Bone marrow (tissue), 2 donors: ENCODE results near the gene STK33.

Experiments
- DNase-seq, 2 donors: peaks; one replicate each; lab custom pipeline; 2025; lab: John Stamatoyannopoulos, UW

STK33 gene

DNA sequence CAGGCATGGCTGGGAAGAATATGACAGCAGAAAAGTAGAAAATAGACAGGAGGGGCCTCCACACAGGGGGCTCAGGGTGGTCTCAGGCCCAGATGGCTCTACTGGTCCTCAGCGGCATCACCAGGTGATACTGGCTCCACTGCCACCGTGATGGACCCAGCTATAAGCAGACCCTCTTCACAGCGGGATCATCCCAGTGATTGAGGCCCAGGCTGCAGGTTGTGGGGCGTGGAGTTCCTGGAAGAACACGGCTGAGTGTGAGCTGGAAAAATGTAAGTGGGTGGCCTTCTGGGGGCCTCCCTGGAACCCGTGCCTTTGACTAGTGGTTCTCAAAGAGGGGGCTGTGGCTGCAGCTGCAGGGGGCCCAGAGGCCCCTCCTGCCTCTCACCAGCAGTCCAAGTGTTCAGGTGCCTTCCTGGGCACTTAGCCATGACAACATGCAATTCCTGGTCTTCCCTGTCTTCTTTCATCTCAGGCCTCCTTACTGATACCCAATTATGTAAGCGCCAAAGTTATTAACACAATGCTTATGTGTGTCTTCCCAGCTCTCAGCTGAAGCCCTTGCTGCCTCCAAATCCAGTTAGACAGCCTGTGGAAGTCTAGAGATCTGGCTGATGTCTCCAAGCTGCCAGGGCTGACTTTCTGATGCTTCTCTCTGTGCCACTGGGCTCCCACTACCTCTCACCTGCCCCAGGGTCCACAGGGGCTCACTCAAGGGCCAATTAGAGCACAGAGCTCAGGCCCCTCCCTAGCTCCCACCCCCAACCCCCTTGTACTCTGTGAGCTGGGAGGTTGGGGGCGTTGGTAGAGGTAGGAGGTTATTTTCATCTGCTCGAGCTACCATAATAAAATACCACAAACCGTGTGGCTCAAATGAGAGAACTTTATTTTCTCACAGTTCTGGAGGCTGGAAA is 220.3 kb downstream of the STK33 start:
- DNase-seq, result no peak

DNA sequence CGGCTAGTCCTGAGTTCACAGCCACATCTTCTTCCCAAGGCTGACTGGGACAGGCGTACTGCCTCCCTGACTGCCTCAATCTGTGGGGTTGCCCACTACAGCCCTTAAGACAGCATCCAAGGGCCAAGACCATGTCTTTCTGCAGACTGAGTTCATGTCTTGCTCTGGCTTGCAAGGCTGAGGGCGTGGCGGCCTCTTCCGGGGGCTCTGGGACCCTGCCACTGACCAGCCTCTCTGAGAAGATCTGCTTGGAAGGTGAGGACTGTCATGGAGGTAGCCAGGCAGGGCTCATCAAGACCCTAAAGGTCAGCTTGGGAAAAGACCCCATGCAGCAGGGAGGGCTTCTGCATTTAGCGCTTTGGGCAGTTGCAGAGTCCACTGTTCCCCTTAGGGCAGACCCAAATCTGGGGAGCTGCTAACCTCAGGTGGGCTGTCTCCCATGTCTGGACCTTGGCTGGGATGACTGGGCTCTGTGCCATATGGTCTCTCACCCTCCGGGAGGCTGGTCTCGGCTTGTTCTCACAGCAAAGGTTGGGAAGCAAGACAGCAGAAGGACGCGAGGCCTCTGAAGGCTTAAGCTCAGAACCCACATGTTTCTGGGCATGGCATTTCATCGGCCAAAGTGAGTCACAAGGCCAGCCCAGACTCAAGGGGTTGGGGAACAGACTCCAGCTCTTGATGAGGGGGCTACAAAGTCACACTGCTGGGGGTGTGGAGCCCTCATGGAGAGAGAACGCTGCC is 221.2 kb downstream of the STK33 start:
- DNase-seq, result no peak

DNA sequence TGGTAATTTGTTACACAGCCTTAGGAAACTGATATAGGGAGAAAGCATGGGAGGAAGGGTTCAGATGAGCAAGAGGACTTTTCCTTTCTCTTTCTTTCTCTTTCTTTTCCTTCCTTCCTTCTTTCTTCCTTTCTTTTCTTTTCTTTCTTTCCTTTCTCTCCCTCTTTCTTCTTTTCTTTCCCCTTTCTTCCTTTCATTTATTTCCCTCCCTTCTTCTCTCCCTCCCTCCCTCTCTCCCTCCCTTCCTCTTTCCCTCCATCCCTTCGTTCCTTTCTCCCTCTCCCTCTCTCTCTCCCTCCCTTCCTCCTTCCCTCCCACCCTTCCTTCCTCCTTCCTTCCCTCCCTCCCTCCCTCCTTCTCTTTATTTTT is 222.5 kb downstream of the STK33 start:
- no peak for DNase-seq

DNA sequence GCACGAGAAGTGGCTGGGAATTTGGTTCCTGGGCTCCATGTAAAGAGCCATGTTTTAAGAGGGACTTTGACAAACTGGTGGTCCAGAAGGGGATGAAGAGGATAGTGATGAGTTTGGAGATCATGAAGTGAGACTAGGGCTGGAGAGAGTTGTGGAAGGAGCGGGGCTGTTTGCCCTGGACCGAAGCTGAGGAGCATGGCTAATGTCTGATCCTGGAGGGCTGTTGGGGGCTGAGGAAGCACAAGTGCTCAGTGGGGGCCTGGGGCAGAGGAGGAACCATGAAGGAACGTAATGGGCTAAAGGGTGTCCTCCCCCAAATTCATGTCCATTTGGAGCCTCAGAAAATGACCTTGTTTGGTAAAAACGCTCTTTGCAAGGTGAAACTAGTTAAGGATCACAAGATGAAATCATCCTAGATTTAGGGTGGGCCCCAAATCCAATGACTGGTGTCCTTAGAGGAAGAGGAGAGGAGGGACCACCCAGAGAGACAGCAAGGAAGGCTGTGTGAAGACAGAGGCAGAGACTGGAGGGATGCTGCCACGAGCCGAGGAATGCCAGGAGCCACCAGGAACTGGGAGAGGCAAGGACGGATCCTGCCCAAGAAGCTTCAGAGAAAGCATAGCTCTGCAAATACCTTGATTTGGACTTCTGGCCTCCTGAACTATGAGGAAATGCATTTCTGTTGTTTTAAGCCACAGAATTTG is 223.1 kb downstream of the STK33 start:
- DNase-seq, result no peak

DNA sequence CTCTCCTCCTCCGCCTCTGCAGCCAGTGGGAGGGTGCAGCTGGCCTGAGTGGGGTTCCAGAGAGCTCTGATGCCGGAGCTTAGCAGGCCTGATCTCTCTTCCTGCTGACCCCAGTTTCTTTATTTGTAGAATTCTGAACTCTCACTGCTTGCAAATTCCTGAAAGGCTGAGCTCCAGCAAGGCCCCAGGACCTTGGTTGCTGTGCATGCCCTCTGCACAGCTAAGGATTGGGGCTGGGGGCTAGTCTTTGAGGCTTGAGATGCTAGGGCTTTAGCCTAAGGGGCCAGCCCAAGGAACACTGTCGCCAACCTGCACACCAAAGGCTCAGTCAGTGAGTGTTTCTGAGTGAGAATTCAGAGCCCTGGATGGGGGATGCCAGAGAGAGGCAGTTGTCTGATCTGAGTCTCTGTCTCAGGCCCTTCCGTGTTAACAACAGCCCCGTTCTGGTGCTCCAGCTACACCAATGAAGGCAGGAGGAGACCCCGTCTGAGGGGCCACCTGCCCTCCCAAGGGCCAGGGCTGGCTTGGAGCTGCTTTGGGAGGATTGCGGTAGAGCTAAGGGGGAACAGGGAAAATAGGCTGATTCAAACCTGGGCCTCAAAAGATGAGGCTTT is 224.3 kb downstream of the STK33 start:
- no peak for DNase-seq

DNA sequence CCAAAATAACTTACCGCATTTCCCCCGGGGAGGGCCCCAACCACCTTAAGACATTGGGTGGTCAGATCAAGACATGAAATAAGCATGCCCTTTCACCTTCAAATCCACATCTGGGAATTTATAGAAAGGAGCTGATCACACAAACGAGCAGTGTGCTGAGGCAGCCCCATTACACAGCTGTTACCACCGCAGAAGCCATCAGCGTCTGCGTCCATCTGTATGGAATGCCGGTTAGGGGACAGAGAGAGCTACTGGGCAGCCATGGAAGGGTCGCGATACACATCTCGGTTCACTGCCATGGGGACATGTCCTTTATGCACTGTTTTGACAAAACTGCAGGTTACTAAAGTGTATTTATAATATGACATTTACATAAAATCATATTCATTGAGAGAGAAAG is 225.3 kb downstream of the STK33 start:
- DNase-seq, result no peak

DNA sequence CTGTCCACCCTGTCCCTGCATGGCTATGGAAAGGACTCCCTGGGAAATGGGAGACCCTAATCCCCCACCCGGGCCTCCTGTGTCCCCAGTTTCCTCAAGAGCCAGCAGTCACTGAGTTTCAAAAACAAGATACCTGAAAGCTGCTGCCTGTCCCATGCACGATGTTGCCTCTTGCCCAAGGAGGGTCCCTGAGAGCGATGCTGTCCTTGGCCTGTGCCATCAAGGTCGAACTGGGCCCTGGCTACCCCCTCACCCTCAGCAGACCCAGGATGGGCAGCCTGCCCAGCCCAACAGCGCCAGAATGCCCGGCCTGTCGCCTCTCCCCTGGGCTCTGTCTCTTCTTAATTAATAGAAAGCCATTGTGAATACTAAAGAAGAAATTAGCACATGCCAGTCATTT is 225.8 kb downstream of the STK33 start:
- no peak for DNase-seq

DNA sequence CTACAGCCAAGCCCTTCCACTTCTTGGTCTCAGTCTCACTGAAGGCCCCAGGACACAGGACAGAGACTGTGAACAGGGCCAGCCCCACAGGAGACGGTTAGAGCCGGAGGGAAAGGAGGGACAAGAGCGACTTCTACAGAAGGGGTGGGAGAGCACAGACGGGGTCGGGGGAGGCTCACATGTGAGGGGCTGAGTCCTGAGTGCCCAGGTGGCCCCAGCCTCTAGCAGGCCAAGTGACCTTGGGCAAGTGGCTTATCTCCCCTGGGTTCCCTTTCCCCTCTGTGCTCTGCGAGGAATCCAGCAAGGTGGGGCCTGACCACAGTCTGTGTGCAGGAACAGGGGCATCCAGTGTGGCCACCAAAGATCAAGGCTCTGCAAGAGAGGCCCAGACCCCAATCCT is 227.7 kb downstream of the STK33 start:
- DNase-seq, result no peak

DNA sequence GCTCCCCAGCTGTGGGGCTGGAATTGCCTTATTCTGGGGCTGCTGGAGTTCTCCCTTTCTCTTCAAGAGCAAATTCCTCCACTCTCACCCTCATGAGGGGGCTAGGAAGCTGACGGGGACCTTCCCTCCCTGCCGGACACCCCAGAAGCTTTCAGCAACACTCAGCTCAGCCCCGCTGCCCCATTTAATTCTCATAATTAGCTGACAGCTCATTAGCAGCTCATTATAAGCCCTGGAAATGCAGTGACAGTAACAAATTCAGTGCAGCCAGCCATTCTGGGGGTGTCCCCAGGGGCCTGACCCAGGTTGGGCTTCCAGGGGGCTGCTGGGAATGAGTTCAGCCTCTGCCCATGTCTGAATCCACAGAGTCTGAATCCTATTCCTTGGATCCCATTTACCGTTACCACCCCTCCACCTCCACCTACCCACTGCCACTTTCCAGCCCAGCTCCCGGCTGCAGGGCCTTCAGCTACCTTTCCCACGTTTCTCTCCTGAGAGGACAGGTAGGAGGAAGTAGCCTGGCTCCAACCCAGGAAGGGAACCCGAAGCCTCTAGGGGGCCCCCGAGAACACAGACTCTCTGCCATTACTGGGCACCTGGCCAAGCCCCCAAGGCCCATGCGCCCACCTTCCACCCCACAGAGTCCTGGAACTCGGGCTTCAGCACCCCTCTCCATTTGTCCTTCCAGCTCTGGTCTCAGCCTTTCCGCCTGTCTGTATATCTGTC is 228.6 kb downstream of the STK33 start:
- no peak for DNase-seq

DNA sequence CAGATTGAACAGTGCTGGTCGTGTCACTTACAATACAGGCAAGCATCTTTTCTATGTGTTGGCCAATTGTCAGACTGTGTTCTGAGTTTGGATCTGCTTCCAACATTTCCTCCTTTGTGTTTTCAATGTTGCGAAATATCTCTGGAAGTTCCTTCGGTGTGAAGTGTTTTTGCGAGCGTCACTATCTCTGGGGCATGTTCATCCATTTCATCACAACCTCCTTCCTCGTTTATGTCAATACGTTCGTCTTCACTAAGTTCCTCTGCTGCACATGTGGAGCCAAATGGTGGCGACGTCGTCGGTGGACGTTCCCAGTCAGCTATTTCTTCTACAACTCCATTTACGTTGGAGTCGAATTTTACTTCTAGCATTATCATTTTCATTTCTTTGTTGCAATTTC is 230.1 kb downstream of the STK33 start:
- DNase-seq, result no peak

DNA sequence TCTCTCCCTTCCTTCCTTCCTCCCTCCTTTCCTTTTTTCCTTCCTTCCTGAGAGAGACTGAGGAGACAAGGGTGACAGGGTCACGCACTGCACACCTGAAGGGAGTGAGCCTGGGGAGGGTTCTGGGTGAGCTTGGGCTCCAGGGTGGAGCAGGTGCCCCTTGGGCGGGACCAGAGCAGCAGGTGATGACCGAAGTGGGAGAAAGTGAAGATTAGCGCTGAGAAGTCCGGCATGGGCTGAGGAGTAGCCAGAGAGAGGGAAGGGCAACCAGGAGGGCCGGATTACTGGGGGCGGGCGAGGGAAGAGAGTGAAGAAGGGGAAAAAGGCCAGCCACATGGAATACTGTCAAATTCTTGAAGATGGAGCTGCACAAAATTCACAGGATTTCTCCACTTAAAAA is 231.1 kb downstream of the STK33 start:
- DNase-seq, result no peak

DNA sequence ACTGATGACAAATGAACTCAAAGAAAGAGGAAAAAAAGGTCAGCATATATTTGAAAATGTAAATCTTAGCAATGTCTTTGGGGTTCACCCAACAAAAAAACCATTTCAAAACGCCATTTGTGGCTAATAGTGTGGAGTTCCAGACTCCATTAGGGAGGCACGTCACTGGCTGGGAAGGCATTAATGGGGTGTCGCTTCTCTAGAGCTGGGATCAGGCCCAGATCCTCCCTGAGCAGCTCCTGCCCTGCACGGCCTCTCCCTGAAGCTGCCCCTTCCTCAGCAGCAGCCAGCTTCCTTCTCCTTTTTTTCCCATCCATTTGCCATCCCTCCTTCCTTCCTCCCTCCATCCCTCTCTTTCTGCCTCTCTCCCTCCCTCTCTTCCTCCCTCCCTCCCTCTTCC is 231.5 kb downstream of the STK33 start:
- no peak for DNase-seq

DNA sequence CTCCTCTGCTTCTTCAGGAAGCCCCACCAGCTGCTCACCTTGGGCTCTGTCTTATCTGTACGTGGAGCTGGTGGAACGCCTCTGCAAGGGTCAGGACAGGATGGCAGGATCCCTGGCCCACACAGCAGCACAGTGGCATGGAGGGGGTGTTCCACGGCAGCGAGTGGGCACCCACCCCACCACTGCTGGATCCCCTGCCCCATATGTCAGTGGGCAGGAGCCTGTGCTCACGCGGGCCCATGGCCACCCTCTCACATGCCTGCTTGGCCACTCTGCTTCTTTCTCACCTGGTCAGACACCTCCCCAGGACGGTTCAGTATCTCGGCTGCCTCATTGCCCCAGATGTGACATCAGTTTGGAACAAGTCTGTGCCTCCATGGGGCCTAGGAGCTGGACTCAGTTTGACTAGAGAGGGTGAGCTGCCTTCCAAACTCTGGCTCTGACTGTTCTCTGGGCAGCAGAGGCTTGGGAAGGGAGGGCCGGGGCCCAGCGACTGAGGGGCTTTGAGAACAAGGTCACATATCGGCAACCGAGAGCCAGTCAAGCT is 232.3 kb downstream of the STK33 start:
- no peak for DNase-seq

DNA sequence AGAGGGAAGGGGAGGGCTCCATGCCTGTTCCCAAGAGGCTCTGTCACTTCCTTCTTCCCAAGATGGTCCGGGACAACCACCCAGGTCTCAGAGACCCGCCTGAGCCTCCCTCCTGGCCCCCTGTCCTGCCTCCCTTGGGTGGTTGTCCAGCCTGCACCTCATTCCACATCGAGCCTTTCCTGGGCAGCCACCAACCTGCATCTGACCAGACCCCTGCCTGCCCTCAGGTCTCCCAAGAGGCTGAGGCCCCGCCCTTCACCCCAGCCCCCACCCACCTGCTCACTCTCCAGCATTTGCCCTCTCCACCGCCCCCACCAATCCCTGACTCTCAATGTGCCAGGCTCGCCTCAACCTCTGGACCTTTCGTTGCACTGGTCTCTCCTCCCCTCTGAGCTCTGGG is 232.8 kb downstream of the STK33 start:
- no peak for DNase-seq

DNA sequence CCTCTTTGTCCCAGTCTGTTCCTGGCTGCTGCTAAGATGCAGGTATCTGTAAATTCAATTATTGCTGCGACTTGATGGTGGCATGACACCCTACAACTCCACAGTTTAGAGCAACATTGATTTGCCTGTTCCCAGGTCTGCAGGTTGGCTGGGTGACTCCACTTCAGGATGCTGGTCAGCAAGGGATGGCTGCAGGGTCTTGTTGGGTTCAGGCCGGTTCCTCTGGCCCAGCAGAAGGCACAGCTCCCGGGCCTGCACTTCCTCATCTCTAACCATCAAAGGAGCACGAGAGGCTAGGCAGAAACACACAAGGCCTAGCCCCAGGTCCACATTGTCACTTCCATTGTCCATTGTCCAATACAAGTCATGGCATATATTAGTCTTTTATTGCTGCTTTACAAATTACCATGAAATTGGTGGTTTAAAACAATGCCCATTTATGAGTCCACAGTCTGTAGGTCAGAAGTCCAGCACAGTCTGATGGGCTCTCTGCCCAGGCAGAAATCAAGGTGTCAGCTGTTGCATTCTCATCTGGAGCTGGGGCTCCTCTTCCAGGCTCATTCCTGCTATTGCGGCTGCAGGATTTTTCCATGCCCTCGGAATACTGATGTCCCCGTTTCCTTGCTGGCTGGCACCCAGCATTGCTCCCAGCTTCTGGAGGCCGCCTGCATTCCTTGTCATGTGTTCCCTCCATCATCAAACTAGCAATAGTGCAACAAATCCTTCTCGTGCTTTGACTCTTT is 233.8 kb downstream of the STK33 start:
- no peak for DNase-seq

DNA sequence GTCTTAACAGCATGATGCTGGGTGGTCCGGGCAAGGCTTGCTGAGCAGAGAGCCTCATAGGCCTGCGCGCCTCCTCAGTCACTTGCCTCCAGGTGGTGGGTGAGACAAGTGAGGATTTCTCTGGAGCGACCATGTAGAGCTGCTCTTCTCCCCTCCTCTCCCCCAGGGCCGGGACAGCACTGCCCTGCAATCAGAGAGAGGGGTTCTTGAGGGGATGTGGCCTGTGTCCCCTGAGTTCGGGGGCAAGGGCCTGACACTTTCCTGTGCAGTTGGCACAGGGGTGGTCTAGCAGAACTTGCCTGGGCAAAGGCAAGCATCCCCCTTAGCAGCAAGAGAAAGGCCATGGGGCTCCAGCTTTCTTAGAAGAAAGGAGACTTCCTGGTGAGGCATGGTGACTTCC is 234.5 kb downstream of the STK33 start:
- DNase-seq, result no peak

DNA sequence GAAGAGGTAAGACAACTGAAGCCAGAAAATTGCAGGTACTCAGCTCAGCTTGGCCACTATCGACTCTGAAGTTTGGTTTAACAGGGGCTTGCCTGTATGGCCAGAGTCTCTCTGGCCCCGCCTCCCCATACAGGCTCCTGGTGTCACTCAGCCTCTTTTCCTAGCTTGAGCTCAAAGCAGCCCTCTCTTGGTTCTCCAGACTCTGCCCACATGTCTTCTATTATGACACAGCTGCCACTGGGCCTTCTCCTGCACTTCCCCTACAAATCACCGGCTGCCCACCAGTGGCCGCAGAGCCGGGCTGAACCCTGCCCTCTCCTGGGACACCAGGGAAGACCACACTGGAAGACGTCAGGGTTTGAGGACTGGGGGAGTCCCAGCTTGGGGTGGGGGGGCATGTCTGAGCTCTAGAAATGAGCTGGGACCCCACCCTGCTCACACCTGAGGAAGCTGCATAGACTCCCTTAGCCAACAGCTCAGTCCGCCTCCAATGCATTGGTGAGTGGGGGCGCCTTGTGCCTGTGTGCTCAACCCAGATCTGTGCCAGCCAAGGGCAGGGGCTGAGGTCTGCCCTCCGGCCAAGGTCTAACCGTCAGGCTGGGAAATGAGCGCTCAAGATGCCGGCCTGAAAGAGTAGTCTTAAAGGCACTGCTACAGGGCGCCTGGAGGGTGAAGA is 236.0 kb downstream of the STK33 start:
- no peak for DNase-seq

DNA sequence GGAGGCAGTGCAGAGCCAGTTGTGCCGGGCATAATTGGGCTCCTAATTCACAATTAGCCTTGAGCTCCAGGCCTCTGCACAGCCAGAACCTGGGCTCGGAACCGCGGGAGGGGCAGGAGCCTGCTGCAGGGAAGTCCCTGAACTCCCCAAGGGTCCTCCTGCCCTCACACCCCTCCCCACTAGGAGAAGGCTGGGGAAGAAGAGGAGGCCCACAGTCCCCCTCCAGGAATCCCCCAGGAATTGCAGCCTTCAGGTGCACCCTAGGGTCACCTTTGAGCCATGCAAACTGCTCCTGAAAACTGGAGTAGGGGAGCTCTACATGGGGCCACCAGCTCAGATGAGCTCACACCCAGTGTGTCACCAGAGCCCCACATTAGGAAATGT is 236.5 kb downstream of the STK33 start:
- DNase-seq, result no peak

DNA sequence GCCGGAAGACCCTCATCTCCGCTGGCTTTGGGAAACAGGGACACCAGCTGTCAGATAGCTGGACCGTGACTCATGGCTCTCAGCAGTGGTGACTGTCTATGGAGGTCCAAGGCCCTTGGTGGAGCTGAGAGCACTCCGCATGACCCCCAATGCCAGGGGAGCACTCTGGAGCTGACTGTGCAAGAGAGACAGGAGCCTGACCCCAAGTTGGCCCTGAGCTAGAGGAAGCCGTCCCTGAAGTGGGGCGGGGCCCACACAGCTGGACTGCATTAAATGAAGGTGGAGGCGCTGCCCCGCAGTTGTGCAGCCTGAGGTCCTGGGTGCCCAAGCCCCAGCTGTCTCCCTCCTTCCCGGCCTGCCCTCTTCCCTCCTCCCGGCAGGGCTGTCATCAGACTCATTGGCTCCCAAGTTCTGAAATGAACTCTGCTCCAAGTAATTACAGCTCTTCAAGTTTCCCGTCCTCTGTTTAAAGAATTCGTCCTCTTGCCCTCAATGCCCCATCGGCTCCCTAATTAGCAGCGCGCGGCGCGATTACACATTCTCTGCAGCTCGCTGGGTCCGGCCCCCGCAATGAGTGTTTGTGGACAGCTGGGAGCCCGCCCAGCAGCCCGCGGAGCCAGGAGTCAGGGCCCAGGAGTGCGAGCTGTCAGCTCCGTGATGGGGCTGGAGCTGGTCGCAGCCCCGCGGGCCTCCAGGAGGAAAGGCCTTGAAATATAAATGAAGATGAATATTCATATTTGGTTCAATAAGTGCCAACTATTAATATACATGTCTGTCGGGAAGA is 237.1 kb downstream of the STK33 start:
- DNase-seq, result no peak
